GM21360 (cell line): ENCODE results near the gene TPRG1L.

Source experiments
- ATAC-seq: cut with Tn5 transposase; IDR thresholded peaks from one replicate; pipeline ENCODE4 v1.9.1; 2021; ENCODE audit warnings: mild to moderate bottlenecking, moderate library complexity; ENCODE audit not compliant: unreplicated experiment

Gene TPRG1L

GRCh38 chr1:3627515-3628253 lies 2.9 kb downstream of the TPRG1L start:
- no peak for ATAC-seq

- no peak for ATAC-seq
Observed at GRCh38 chr1:3628445-3628844, 3.6 kb downstream of the TPRG1L start.

DNA sequence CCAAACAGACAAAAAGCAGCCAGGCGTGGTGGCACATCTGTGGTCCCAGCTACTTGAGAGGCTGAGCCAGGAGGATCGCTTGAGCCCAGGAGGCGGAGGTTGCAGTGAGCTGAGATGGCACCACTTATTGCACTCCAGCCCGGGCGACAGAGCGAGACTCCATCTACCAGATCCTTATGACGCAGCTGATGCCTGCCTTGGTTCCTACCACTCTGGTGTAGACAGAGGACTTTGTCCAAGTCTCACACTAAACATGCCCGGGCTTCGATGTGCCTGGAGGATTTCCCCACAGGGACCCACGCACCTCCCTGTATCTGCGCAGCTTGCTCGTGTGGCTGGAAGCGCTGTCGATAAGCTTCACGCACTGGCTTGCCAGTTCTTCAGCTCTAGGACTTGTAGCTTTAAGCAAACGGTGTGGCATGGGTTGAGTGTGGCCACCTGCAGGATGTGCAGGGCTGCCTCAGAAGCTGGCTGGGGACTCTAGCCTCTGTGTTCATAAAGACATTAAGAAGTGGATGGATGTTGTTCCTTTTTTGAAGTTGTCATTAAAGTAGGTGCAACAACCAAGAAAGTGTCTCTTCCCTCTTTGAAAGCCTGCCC lies 4.8 kb downstream of the TPRG1L start:
- ATAC-seq = no peak

- no peak for ATAC-seq
Observed at GRCh38 chr1:3630161-3630611, 5.4 kb downstream of the TPRG1L start.

DNA sequence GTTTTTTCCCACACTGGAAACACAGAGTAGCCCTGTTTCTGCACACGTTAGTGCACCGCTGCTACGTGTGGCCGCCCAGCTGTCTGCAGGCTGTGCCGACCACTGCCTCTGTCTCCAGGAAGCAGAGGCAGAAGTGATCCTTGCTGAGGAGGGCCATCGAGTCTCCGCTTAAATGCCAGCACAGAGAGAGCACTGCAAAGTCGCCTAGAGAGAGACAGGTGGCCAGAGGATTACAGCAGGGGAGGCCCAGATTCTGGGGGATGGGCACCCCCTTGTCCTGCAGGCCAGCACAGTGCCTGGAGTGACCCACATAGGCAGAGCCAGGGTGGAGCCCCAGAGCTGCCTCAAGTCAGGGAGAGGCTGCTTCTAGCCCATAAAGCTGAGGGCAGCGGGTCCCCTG lies 6.1 kb downstream of the TPRG1L start:
- no peak for ATAC-seq

DNA sequence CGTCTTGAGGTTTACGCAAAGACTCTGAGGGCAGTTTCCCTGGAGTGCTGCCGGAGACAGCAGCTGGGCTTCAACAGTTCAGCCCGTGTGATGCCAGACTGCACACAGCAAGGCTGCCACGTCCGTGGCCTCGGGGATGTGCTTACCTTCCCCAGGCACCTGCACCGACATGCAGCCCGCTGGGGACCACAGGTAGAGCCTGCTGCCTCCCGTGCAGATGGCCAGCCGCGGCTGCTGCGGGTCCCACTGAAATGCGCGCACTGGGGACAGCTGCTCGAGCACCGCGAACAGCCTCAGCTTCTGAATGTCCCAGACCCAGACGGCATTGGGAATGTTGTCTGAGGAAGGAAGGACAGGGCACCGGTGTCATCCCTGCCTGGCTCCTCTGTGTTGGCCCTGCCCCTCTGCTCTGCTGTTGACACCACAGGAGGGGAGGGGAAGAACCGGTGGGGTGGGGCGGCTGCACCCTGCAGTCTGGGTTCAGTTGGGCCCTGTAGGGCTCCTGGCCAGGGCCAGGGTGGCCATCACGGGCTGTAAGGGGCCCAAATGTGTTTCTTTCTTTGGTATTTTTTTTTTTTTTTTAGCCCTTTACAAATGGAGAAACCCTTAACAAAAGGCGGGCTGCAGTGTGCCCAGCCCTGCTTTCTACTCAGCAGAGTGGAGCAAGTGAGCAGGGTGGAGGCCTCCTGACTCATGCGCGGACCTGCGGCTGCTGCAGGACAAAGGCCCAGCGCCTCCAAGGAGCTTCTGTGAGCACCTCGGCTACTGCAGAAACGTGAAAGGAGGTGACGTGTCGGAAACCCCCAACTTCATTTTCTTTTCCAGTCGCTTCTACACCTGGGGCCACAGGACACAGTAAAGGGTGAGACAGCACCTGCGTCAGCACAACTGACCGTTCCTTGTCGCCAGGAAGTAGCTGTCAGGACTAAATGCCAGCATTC lies 6.8 kb downstream of the TPRG1L start:
- ATAC-seq = no peak

DNA sequence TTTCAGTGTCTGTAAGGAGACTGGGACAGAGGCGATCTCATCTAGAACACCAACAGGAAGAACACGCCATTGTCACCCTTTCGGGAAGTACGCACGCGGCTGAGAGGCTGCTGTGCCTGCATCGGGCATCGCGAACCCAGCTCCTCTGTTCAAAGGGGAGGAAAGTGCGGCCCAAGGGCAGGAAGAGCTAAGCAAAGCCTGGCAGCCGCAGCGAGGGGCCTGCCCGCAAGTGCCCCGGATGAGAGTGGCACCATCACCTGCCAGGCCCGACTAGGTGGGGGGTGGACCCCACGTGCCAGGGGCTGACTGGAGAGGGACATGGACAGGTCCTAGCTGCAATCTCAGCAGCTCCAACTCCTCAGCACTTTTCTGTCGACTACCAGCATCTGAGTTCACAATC lies 7.5 kb downstream of the TPRG1L start:
- no peak for ATAC-seq

DNA sequence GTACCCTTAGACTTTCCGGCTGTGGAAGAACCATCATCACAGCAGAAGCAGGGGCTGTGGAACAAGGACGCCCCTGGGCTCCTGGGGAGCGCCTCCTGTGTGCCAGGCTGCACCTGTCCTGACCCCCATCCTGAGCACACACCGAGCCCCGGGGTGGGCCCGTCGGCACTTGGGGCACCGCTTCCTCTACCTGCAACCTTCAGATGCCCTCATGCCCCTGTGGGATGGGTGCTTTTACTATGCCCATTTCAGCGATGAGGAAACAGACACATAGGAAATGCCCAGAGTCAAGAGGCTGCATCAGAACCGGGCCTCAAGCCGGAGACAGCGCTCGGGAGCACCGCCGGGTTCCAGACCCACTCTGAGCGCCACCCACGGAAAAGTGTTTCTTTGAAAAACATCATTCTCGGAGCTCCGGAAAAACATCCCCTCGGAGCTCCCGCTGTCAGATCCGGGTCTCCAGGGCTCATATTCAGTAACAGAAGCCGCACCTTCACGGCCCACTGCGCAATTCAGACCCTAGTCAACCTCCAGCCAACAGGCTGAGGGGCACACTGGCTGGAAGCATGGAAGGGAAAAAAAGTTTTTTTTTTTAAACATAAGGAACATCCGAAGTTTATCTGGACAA lies 8.0 kb downstream of the TPRG1L start:
- no peak for ATAC-seq

- no peak for ATAC-seq
Observed at GRCh38 chr1:3633344-3634058, 8.7 kb downstream of the TPRG1L start.

GRCh38 chr1:3634059-3634800 lies 9.4 kb downstream of the TPRG1L start:
- ATAC-seq = no peak

GRCh38 chr1:3636080-3636479 lies 11.3 kb downstream of the TPRG1L start:
- ATAC-seq = no peak

GRCh38 chr1:3636531-3636930 lies 11.7 kb downstream of the TPRG1L start:
- ATAC-seq = no peak

GRCh38 chr1:3638027-3638426 lies 13.2 kb downstream of the TPRG1L start:
- ATAC-seq = no peak

- no peak for ATAC-seq
Observed at GRCh38 chr1:3638676-3639075, 13.9 kb downstream of the TPRG1L start.

GRCh38 chr1:3639397-3639911 lies 14.6 kb downstream of the TPRG1L start:
- ATAC-seq = no peak

DNA sequence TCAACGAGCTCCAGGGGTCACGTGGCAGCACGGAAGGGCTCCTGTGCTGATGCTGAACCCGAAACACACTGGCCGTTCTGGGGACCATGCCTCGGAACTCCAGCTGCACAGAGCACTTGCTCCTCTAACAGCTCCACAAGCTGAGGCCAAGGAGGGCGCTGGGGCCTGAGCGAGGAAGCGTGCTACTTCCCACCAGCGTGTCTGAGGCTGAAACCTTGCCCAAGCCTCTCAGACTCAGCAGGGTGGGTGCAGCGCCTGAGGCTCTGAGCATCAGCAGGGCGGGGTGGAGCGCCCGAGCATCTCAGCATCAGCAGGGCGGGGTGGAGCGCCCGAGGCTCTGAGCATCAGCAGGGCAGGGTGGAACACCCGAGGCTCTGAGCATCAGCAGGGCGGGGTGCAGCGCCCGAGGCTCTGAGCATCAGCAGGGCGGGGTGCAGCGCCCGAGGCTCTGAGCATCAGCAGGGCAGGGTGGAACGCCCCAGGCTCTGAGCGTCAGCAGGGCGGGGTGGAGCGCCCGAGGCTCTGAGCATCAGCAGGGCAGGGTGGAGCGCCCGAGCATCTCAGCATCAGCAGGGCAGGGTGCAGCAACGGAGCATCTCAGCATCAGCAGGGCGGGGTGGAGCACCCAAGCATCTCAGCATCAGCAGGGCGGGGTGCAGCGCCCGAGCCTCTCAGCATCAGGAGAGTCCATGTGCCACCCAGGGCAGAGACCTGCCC lies 15.5 kb downstream of the TPRG1L start:
- ATAC-seq = no peak

- no peak for ATAC-seq
Observed at GRCh38 chr1:3641046-3641760, 16.4 kb downstream of the TPRG1L start.

GRCh38 chr1:3641816-3642215 lies 17.0 kb downstream of the TPRG1L start:
- ATAC-seq = no peak
